ENCODE measurements around the gene FBXO24. TPM values are rescaled to one million over a fixed set of nuclear protein-coding genes. Genes with fewer than 3 reads are reported as not detected.

The FBXO24 gene
- total and polyA plus RNA-seq, 10 of the 15 experiments (the other 5 are each of a cell fraction or from before 2014, with no cell fraction given) = 0.11 to 0.96 (median 0.27) TPM; not detected in 4

GRCh38 chr7:100545360-100546128 lies 40.6 kb upstream of the FBXO24 start (continued):
- TF ChIP-seq NFXL1 (IDR thresholded peaks at IDR 0.05; ENCODE audit: borderline replicate concordance) = no peak
- no peak for TF ChIP-seq CREB1 (IDR thresholded peaks at IDR 0.05; ENCODE audit: low read depth)
- no peak for TF ChIP-seq BMI1 (IDR thresholded peaks at IDR 0.05; ENCODE audit: borderline replicate concordance)
- TF ChIP-seq MLLT1 (IDR thresholded peaks at IDR 0.05) = peak; percentile 18; the same call in 1 of the 2 replicates
- TF ChIP-seq ZBTB11 (CRISPR knock-in tag; IDR thresholded peaks at IDR 0.05) = no peak
- TF ChIP-seq NBN (IDR thresholded peaks at IDR 0.05) = peak; percentile 61; the same call in 1 of the 2 replicates
- TF ChIP-seq SUPT20H (IDR thresholded peaks at IDR 0.05; ENCODE audit: borderline replicate concordance, control insufficient read depth, low read depth, low read length) = no peak
- TF ChIP-seq IKZF2 (IDR thresholded peaks at IDR 0.05) = peak; percentile 57 to 61; a peak in 2 of 4 replicates
- TF ChIP-seq CREM (IDR thresholded peaks at IDR 0.05; ENCODE audit: low read depth) = peak; percentile 62; the same call in 1 of the 2 replicates
- TF ChIP-seq POLR2A (IDR thresholded peaks at IDR 0.05; ENCODE audit: low read depth, low read length) = peak; percentile 63
- no peak; the same call in 1 of the 2 replicates for TF ChIP-seq BACH1 (IDR thresholded peaks at IDR 0.05; ENCODE audit: borderline replicate concordance)
- TF ChIP-seq ZBTB4 (CRISPR knock-in tag; IDR thresholded peaks at IDR 0.05) = no peak
- TF ChIP-seq SKIL (IDR thresholded peaks at IDR 0.05; ENCODE audit: low read depth, poor library complexity, severe bottlenecking) = peak; percentile 51
- TF ChIP-seq TAF1 (IDR thresholded peaks at IDR 0.05; ENCODE audit: borderline replicate concordance, low read depth, low read length) = peak; percentile 45; the same call in 1 of the 2 replicates
- no peak for TF ChIP-seq IRF5 (IDR thresholded peaks at IDR 0.05; ENCODE audit: borderline replicate concordance)
- 0 out of 2 replicates have a peak, but pooled peaks have one; percentile 30 for TF ChIP-seq YY1 (IDR thresholded peaks at IDR 0.05; ENCODE audit: low read depth, low read length)
- peak; percentile 54 for TF ChIP-seq MTA2 (IDR thresholded peaks at IDR 0.05; ENCODE audit: low read depth)

Data from GM12878 (cell line).